Endothelial cell of umbilical vein (primary cell): Measurements from ENCODE around the gene SGK1. TPM values are rescaled to one million over a fixed set of nuclear protein-coding genes. Genes with fewer than 3 reads are reported as not detected.
A peak's percentile ranks its signal among the peaks of the same experiment; 100 is the strongest.

Experiments
- BruUV-seq: library from RNA; stranded (reverse); fragments of 400-500 nt; replicated peaks from 2 replicates; lab custom pipeline; 2021; lab: Mats Ljungman, UMichigan
- CTCF ChIA-PET: fragments of 300-600, 350-600 bp; sonication (Branson Sonifier 250); formaldehyde crosslinking; loops from one replicate; lab custom pipeline; 2021; ENCODE audit warnings: antibody characterized with exemption, inconsistent platforms; lab: Charles Lee
- POLR2A ChIA-PET: fragments of 300-600, 350-600 bp; sonication (Branson Sonifier 250); formaldehyde crosslinking; loops from one replicate; lab custom pipeline; 2021; ENCODE audit warnings: antibody characterized with exemption, inconsistent platforms; lab: Charles Lee
- DNase-seq: peaks from one replicate; pipeline ENCODE4 v3.0.0-alpha.2; 2011; ENCODE audit warnings: low read depth, low spot score
- FAIRE-seq: peaks from 2 replicates; lab custom pipeline; 2011; peaks lifted over from hg19 to GRCh38; lab: Jason Lieb, UNC
- H2AFZ ChIP-seq: 2 replicates; pipeline ENCODE4 v1.6.0; 2012; ENCODE audit warnings: low read depth, low read length, control low read depth, inconsistent platforms
- H3K27ac ChIP-seq: 2 replicates; pipeline ENCODE4 v1.5.1; 2011; ENCODE audit warnings: low read depth, mild to moderate bottlenecking, control low read depth, low read length, moderate library complexity; ENCODE audit not compliant: insufficient read depth
- H3K27me3 ChIP-seq, 2 experiments: 2 replicates each; pipeline versions ENCODE4 v1.6.0 to v1.6.1; 2011; ENCODE audit warnings: low read length in 2 of 2, mixed read lengths in 1 of 2; ENCODE audit not compliant: control insufficient read depth in 2 of 2, insufficient read depth in 2 of 2
- H3K36me3 ChIP-seq, 2 experiments: 2 replicates in 1 of 2; 3 replicates in 1 of 2; pipeline ENCODE4 v1.5.1; 2011; ENCODE audit warnings: low read length in 2 of 2, mild to moderate bottlenecking in 1 of 2, moderate library complexity in 1 of 2; ENCODE audit not compliant: control insufficient read depth in 2 of 2, insufficient read depth in 2 of 2; ENCODE audit errors: extremely low read depth in 1 of 2
- H3K4me1 ChIP-seq: 3 replicates; pipeline ENCODE4 v1.5.1; 2011; ENCODE audit warnings: mild to moderate bottlenecking, low read length; ENCODE audit not compliant: control insufficient read depth, insufficient read depth; ENCODE audit errors: extremely low read depth
- H3K4me2 ChIP-seq: 2 replicates; pipeline ENCODE4 v1.6.1; 2011; ENCODE audit warnings: low read length, control low read depth, mixed read lengths; ENCODE audit not compliant: insufficient read depth
- H3K4me3 ChIP-seq, 3 experiments: fragments of 200-600 bp in 1 of 3; sonication (generic), shearing (Covaris generic) in 1 of 3; replicated peaks in 1 of 3; 2 replicates each; pipeline ENCODE4 v1.5.1; 2011 to 2016; ENCODE audit warnings: control low read depth in 3 of 3, low read length in 3 of 3, mild to moderate bottlenecking in 2 of 3, inconsistent platforms in 1 of 3, low read depth in 1 of 3, moderate library complexity in 1 of 3; ENCODE audit not compliant: insufficient read depth in 1 of 3
- H3K79me2 ChIP-seq: 2 replicates; pipeline ENCODE4 v1.6.0; 2012; ENCODE audit warnings: low read length, inconsistent platforms; ENCODE audit not compliant: control insufficient read depth, insufficient read depth
- H3K9ac ChIP-seq: replicated peaks from 2 replicates; pipeline ENCODE3; 2011; ENCODE audit warnings: low read length, control low read depth; ENCODE audit not compliant: insufficient read depth; ENCODE audit errors: extremely low read depth
- H3K9me1 ChIP-seq: replicated peaks from 3 replicates; pipeline ENCODE4 v1.6.0; 2011; ENCODE audit warnings: mild to moderate bottlenecking, low read length; ENCODE audit not compliant: control insufficient read depth, insufficient read depth; ENCODE audit errors: extremely low read depth
- H3K9me3 ChIP-seq: replicated peaks from 2 replicates; pipeline ENCODE4 v1.5.1; 2012; ENCODE audit warnings: low read length, inconsistent platforms; ENCODE audit not compliant: control insufficient read depth, insufficient read depth
- H4K20me1 ChIP-seq: replicated peaks from 2 replicates; pipeline ENCODE3; 2011; ENCODE audit warnings: mild to moderate bottlenecking, low read length; ENCODE audit not compliant: control insufficient read depth, insufficient read depth; ENCODE audit errors: extremely low read depth
- EZH2 ChIP-seq: IDR thresholded peaks from 2 replicates; pipeline ENCODE4 v1.6.1; 2012; ENCODE audit warnings: borderline replicate concordance, low read depth, mild to moderate bottlenecking, moderate library complexity, low read length, inconsistent platforms; ENCODE audit not compliant: severe bottlenecking
- FOS ChIP-seq: IDR thresholded peaks from 2 replicates; pipeline ENCODE4 v1.6.1; 2011; ENCODE audit warnings: mild to moderate bottlenecking, low read length, moderate library complexity, borderline replicate concordance; ENCODE audit not compliant: insufficient read depth
- GATA2 ChIP-seq: IDR thresholded peaks from 2 replicates; pipeline ENCODE4 v1.7.0; 2011; ENCODE audit warnings: low read depth, mild to moderate bottlenecking, moderate library complexity, mixed read lengths, low read length; ENCODE audit not compliant: insufficient read length, insufficient read depth
- JUN ChIP-seq: IDR thresholded peaks from 2 replicates; pipeline ENCODE4 v1.6.1; 2011; ENCODE audit warnings: borderline replicate concordance, low read depth; ENCODE audit not compliant: insufficient read length, insufficient read depth
- MYC ChIP-seq: IDR thresholded peaks from one replicate; pipeline ENCODE4 v1.6.1; 2011; ENCODE audit warnings: mild to moderate bottlenecking, low read depth, low read length
- POLR2A ChIP-seq: IDR thresholded peaks from 2 replicates; pipeline ENCODE4 v1.6.1; 2012; ENCODE audit warnings: low read depth, mild to moderate bottlenecking, control low read depth, low read length
- POLR2AphosphoS5 ChIP-seq: IDR thresholded peaks from 2 replicates; pipeline ENCODE4 v1.6.1; 2012; ENCODE audit warnings: low read depth, mild to moderate bottlenecking, control low read depth, low read length, moderate library complexity; ENCODE audit not compliant: insufficient read depth
- dilution Hi-C: fragments of 300-500 bp; cut with MboI; formaldehyde crosslinking; loops from one replicate; pipeline ENCODE4 v1.15.0; 2019; ENCODE audit warnings: low sequenced_read_pairs; ENCODE audit not compliant: extremely low pct_ligation_motif_present
- intact Hi-C: fragments of 100-400 bp; cut with micrococcal nuclease; formaldehyde crosslinking; loops from one replicate; pipeline ENCODE4 v1.10.0; 2022
- polyA plus RNA-seq, 4 experiments: library from polyadenylated mRNA; depleted of rRNA in 3 of 4; stranded (reverse) in 3 of 4; unstranded in 1 of 4; fragments of >200 nt; gene quantifications; 2 replicates each; pipeline versions ENCODE4 v1.2.1 to v1.2.3, GENCODE V29; 2011 to 2012; ENCODE audit warnings: missing spikeins in 1 of 4
- total RNA-seq: library from RNA; stranded (reverse); gene quantifications from 2 replicates; pipeline ENCODE4 v1.2.3, GENCODE V29; 2021
- TF ChIP-seq, protein P1 (sequence below), 2 donors: IDR thresholded peaks; 1 replicate in 1 of 2; 2 replicates in 1 of 2; pipeline ENCODE4 v1.5.1; 2011; ENCODE audit warnings: low read length in 2 of 2, mild to moderate bottlenecking in 2 of 2, moderate library complexity in 2 of 2, control low read depth in 1 of 2, inconsistent platforms in 1 of 2, low read depth in 1 of 2; ENCODE audit not compliant: insufficient read depth in 1 of 2; ENCODE audit errors: extremely low read depth in 1 of 2
- TF ChIP-seq, protein P2 (sequence below): IDR thresholded peaks from 2 replicates; pipeline ENCODE4 v1.6.1; 2011; ENCODE audit not compliant: insufficient read depth, insufficient read length

SGK1 gene
- total and polyA plus RNA-seq, 2 donors (not counting 3 experiments of a cell fraction or from before 2014, with no cell fraction given) = 121 to 128 TPM

DNA sequence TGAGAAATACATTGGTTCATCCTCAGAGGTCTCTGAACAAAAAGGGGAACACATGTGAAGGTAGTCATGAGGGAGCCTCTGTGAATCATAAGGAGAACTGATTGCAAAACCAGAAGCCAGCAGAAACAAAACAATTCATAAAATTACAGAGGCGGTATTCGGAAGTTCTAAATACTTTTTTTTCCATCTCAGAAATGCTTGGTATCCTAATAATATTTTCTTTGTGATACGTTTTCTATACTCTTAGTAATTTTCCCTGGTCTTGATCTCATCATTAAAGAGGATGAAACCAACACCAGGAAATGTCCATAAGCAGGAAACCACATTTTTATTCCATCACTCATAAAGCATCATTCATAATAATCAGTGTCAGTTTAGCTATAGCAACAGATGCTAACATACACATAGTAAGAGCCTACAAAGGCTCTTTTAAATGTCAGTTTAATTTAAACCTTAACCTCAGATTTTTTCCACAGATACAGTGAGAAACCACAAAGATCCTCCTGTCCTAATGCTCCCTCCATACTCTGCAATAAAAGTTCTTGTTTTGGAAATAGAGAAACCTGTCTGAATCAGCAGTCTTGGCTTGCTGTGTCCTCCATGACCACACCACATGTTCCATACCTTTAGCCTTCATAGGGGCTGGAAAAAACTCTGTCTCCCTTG is 29.2 kb downstream of the SGK1 start:
- no peaks in the 10 kb centered on the region for H3K79me2 ChIP-seq
- dilution Hi-C loops (no loop called here), intact Hi-C loops (loop anchor here (1.0 to 2.0 kb wide), 6 partner anchors 8 to 262 kb away; no protein-coding TSS in a partner anchor)
- H3K27me3 ChIP-seq = no peaks in the 10 kb centered on the region
- BruUV-seq = TSS peak; percentile 96
- H3K9me1 ChIP-seq = no peaks in the 10 kb centered on the region
- ChIA-PET CTCF (interaction anchor here (1.2 to 1.4 kb wide), 2 partner anchors 110 to 115 kb away, joined by 3 read pairs; no protein-coding TSS in a partner anchor), POLR2A (interaction anchor here (1.2 kb wide), 1 partner anchor 112 kb away, joined by 3 read pairs; no protein-coding TSS in a partner anchor)
- peak; percentile 70 for FAIRE-seq
- peak overlapping the region; percentile 89 for H3K9ac ChIP-seq
- DNase-seq = peak; percentile 74
- no peak overlapping the region for H3K4me3 ChIP-seq
- H3K27ac ChIP-seq = peak overlapping the region; percentile 100
- no peak overlapping the region for H2AFZ ChIP-seq
- H3K9me3 ChIP-seq = no peaks in the 10 kb centered on the region
- H4K20me1 ChIP-seq = no peaks in the 10 kb centered on the region
- peak overlapping the region; percentile 33 for H3K4me2 ChIP-seq
- peaks cover 25% of the 10 kb centered on the region for H3K4me1 ChIP-seq
- no peaks in the 10 kb centered on the region for H3K36me3 ChIP-seq
- TF ChIP-seq JUN = peak; percentile 63
- TF ChIP-seq MYC = no peak
- peak; percentile 30 for TF ChIP-seq POLR2A
- peak; percentile 44 for TF ChIP-seq FOS
- no peak for TF ChIP-seq POLR2AphosphoS5
- peak; percentile 48 for TF ChIP-seq GATA2
- no peak for TF ChIP-seq EZH2
- TF ChIP-seq, protein P1, sequence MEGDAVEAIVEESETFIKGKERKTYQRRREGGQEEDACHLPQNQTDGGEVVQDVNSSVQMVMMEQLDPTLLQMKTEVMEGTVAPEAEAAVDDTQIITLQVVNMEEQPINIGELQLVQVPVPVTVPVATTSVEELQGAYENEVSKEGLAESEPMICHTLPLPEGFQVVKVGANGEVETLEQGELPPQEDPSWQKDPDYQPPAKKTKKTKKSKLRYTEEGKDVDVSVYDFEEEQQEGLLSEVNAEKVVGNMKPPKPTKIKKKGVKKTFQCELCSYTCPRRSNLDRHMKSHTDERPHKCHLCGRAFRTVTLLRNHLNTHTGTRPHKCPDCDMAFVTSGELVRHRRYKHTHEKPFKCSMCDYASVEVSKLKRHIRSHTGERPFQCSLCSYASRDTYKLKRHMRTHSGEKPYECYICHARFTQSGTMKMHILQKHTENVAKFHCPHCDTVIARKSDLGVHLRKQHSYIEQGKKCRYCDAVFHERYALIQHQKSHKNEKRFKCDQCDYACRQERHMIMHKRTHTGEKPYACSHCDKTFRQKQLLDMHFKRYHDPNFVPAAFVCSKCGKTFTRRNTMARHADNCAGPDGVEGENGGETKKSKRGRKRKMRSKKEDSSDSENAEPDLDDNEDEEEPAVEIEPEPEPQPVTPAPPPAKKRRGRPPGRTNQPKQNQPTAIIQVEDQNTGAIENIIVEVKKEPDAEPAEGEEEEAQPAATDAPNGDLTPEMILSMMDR (IDR thresholded peaks at IDR 0.05; ENCODE audit: extremely low read depth in 1 of 2, insufficient read depth in 1 of 2, low read depth in 1 of 2, low read length in 2 of 2) = no peak
- TF ChIP-seq, protein P2, sequence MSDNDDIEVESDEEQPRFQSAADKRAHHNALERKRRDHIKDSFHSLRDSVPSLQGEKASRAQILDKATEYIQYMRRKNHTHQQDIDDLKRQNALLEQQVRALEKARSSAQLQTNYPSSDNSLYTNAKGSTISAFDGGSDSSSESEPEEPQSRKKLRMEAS = no peak
